HG02884 (cell line): ENCODE data around the gene FCN2.

Experiments used
- ATAC-seq: cut with Tn5 transposase; IDR thresholded peaks from one replicate; pipeline ENCODE4 v1.9.1; 2021; ENCODE audit warnings: mild to moderate bottlenecking, moderate library complexity; ENCODE audit not compliant: unreplicated experiment

FCN2 gene

GRCh38 chr9:134887686-134888602 is 7.3 kb downstream of the FCN2 start:
- no peak for ATAC-seq

DNA sequence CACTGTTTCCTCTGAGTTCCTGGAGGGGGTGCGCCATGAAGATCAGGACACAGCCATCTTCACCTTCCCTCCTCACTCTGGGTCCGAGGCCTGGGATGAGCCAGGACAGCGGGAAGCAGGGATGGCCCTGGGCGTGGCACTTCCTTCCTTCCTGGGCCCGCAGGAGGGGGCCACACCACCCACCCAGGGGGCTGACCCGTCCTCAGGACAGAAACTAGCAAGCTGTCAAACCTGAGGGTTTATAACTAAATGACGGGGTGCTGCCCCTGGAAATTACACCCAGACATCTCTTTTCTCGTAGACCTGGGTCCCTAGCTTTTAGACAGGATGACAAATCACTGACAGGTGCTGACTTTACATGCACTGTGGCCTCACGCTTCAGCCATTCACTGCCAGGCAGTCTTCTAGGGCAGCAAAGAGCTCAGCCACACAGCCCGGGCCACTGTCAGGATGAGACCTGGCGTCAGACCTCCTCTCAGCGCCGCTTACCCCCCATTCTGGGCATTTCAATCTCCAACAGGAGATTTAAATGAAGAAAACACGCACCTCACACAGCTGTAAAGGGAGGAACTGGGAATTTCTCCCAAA is 8.1 kb downstream of the FCN2 start:
- ATAC-seq, result no peak

GRCh38 chr9:134889386-134890154 is 9.0 kb downstream of the FCN2 start:
- ATAC-seq, result no peak

- no peak for ATAC-seq
Observed at GRCh38 chr9:134890155-134890495, 9.5 kb downstream of the FCN2 start.

GRCh38 chr9:134891053-134891452 is 10.4 kb downstream of the FCN2 start:
- ATAC-seq, result no peak

DNA sequence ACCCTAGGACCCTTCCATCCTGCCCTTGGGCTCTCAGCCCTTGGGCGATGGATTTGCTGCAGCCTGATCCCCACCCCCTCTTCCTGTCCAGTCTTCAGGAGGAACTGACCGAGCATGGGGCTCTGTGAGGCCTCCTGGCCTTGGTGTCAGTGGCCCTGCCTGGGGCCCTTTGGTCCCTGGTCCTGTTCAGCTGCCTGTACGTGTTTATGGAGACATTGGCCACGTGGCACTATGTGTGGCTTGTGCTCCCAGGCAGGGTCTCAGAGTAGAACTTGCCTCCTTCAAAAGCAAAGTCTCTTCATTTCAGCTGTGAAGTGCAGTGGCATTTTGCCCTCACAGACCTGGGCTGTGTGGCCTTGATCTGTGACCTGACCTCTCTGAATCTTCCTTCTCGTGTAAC is 11.1 kb downstream of the FCN2 start:
- no peak for ATAC-seq

DNA sequence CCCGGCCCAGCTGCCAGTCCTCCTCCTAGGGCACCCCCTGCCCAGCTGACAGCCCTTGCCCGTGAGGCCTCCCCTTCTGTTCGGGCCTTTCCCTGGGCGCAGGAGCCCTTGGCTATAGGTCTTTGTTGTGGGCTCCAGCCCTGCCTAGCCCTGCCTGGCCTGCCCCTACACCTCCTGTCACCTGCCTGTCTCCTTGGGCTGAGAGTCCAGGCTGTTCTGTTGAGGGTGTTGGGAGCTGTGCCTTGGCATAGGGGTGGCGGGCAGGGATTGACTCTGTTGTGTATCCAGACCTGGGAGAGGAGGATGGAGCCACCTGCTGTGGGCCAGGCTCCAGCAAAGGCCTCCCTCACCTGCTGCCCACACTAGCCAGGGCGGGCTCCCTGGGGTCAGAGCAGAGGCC is 11.6 kb downstream of the FCN2 start:
- ATAC-seq, result no peak

DNA sequence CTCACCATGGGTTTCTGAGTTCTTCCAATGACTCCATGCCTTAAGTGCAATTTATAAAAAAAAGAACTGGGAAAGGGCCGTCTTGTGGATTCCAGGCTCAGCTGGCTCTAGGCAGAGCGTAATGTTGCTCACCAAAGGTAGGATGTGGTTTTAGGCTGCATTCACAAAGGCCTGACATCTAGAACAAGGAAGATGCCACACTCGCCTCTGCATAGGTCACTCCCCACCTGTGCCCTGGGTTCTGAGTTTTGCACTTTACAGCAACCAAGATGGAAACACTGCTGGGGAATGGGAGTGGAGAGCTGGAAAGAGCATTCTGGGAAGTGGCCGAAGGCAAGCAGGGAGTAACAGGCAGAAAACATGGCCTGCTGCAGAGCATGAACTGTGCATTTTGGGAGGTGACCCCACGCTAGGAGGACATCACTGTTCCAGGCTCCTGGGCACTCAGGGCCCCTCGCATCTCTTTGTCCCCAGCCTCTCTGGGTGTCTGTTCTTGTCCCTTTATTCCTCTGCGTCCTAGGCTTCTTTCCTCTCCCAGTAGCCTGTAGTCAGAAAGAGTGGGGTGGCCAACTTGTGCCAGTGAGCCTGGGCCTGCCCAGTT is 12.3 kb downstream of the FCN2 start:
- ATAC-seq, result no peak

DNA sequence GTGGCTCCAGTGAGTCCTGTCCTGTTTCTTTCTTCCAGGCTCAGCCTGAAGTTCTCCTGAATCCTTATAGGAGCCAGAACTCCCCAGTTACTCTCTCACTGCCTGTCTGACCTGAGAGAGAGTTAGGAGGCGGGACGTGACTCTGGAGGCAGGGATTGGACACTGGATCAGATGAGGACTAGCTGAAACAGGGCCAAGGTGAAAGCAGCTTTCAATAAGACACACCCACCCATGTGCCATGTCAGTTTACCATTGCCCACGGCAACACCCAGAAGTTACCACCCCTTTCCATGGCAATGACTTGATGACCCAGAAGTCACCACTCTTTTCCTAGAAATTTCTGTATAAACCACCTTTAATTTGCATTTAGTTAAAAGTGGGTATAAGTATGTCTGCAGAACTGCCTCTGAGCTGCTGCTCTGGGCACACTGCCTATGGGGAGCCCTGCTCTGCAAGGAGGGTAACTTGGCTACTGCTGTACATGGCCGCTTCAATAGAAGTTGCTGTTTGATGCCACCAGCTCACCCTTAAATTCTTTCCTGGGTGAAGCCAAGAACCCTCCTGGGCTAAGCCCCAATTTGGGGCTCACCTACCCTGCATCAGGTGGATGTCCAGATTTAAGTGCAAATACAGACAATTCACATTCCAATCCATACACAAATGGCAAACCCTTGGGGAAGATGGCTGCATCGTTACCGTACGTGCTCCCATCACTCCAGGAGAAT is 13.7 kb downstream of the FCN2 start:
- ATAC-seq, result no peak

DNA sequence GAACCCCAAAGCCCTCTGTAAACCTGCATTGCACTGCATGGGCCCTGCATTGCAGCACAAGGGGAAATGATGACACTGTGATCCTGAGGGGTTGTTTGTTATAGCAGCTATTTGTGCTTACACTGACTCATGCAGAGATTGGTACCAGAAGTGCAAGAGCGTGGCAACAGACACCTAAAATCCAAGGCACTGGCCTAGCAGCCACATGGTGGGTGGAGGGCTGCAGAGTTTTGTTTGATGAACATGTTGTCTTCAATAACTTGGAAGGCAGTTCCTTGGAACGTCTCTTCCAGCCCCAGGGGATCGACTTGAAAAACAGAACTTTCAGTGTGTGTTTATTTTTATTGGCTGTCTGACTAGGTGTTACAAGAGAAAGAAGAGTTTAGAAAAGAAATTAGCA is 14.5 kb downstream of the FCN2 start:
- no peak for ATAC-seq

- ATAC-seq, result no peak
Observed at GRCh38 chr9:134895567-134895907, 14.9 kb downstream of the FCN2 start.

DNA sequence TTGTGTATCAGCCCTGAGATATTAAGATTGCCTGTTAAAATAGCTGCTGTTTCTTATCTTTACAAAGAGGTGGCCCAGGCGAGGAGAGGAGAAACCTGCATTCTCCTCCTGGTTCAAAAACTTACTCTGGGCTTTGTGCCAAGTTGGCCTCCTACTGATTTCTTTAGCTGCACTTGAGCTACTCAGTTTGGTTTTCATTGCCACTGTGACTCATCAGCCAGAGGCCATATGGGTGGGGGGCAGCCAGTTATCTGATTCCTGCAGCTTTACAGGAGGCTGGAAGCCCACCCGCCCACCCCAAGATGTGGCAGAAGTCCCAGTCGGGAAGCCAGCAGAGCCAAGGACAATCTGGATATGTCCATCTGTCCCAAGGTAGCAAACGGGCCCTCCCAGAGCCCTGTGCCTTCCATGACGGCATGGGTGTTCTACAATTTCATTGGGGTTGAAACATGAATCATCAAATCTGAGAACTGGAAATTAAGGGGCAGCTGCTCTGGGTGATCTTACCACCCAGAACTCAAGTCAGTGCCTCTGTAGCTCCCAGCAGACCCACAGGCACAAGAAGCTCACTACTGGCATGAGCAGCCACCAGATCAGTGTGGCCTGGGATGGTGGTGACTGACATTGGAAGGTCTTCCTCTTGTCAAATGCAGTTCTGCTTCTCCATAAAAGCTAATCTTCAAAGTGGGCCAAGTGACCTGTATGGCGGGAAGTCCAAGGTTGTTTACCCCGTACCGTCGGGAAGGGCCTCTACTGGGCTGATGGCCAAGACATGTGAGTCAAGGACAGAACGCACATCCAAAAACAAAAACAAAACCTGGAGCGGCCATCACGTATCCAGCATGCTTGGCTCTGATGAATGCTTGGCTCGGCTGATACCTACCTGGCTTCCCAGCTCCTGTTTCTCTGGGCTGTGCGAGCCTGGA is 15.6 kb downstream of the FCN2 start:
- no peak for ATAC-seq

GRCh38 chr9:134896834-134897583 is 16.4 kb downstream of the FCN2 start:
- ATAC-seq, result no peak

DNA sequence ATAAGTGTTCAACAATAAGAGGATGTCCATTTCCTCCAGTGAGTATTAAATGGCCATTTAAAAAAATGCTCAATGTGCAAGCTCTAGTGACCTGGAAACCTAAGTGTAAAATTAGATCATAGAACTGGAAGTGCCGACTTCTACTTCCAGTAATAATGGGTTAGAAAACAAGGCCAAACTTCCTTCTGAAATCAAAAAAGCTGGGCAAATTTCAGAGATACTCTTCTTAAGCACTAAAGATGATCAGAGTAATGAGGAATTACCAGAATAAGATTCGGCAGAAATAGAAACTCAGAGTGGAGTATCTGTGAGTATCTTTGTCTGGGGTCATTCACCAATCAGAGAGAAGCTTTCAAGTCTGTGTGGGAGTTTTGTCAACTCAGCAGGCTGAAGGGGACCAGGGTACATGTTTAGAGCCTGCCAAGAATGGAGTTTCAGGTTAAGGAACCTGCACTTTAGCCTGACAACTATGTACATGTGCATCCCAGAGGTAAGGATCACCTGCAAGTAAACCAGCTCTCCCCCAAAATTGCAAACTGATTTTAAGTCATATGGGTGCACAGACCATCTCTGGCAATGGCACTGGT is 17.1 kb downstream of the FCN2 start:
- ATAC-seq, result no peak

DNA sequence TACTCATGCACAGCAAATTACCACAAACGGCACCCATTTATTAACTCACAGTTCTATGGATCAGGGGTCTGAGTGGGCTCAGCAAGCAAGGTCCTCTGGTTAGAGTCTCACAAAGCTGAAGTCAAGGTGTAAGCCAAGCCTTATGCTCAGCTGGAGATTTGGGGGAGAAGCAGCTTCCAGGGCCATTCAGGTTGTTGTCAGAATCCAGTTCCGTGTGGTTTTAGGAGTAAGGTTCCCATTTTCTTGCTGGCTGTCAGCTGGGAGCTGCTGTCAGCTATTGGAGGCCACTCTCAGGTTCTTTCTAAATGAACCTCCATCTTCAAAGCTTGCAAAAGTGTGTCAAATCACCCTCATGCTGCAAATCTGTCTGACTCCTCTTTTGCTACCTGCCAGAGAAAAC is 17.7 kb downstream of the FCN2 start:
- no peak for ATAC-seq

GRCh38 chr9:134899168-134899567 is 18.6 kb downstream of the FCN2 start:
- ATAC-seq, result no peak

- no peak for ATAC-seq
Observed at GRCh38 chr9:134899818-134900217, 19.2 kb downstream of the FCN2 start.

DNA sequence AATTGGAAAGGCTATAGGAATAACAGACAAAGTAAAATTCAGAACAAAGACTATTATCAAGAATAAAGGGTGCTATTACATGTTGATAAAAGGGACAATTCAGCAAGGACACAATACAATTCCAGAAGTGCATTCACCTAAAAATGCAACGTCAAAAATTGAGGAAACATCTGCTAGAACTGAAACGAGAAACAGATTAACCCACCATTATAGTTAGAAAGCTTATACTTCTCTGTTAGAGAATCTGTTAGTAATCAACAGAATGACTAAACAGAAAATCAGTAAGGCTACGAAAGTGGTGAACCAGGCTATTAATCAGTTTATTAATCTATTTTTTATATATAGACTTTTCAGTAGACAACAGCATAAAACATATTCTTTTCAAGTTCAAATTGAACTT is 22.3 kb downstream of the FCN2 start:
- no peak for ATAC-seq
